ENCODE results near the gene ATP6V1F.

Gene ATP6V1F

DNA sequence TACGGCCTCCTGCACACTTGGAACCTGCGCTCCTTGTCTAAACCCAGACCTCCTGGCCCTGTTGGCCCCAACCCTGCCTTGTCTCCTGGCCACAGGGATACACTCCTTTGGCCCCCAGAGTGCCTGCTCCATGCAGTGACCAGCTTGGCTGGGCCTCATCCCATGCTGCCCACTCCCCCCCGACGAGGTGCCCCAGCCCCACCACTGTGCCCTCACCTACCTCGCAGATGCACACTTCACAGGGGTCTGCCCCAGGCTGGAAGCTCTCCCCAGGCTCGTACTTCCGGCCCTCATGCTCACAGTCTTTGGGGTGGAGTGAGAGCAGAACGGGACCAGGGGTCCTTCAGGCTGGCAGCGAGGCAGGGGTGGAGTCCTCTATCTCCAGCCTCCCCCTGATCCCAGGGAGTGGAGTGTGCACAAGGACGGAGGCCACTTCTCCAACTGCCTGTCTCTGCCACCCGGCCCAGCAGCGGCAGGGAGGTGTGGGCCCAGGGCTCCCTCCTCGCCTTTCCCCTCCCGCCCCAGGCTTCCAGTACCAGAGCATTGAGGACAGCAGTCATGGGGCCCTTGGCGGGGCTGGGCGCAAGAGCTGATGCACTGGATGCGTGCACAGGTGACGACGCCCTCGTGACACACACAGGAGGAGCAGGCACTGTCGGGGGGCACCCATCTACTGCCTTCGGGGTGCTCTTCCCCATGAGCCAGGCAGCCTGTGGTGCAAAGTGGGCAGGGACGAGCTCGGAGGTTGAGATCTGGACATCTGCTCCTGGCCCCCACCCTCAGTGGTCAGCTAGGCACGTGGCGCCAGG lies 22.1 kb downstream of the ATP6V1F start:
- no peak for DNase-seq

DNA sequence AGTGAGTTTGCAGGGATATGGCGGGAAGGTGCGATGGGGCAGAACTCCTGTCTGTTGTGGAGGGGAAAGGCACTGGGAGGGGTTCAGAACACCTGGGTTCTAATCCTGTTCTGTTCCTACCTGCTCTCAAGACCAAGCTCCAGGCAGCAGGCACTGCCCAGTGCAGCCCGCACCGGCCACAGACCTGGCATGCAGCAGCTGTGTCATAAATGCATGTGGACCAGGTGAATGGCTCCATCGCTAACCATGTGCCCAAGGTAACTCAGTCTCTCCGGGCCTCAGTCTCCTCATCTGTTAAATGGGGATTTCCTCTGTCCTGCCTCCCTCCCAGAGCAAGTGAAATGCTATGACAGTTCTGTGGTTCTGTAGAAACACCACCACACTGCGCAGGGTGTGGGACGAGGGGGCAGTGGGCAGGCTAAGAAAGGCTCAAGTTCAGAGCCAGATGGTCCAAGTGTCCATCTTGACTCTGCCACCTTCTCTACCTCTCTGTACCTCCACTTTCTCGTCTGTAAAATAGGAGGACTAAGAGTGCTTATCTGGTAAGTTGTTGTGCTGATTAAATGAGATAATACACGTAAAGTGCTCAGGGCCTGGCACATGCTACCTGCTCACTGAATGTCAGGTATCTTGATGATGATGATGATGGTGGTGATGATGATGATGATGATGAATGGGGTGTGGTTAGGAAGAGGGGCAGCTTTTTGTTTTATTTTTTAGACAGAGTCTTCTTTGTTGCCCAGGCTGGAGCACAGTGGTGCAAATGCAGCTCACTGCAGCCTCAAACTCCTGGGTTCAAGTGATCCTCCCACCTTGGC lies 22.9 kb downstream of the ATP6V1F start:
- DNase-seq = no peak

- no peak for DNase-seq
These were observed 23.9 kb downstream of the ATP6V1F start for GRCh38 chr7:128886391-128887168.

GRCh38 chr7:128887169-128888038 lies 24.7 kb downstream of the ATP6V1F start:
- no peak for DNase-seq

DNA sequence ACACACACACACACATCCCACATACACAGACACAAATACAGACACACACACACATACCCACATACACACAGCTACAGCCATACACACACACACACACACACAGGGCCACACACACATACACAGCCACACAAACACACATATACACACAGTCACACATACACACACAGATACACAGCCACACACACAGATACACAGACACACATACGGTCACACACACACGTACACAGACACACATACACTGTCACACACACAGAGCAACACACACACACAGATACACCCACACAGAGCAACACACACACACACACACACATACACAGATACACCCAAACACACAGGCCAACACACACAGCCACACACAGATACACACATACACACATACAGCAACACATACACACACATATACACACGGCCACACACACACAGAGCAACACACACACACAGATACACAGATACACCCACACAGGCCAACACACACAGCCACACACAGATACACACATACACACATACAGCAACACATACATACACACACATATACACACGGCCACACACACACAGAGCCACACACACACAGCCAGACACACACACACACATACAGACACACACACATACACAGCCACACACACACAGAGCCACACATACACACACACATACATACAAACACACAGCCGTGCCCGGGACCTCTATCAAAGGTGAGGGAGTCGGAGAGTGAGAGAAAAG lies 25.5 kb downstream of the ATP6V1F start:
- DNase-seq = no peak

GRCh38 chr7:128888756-128889095 lies 26.1 kb downstream of the ATP6V1F start:
- DNase-seq = no peak

- DNase-seq = no peak
These were observed 26.5 kb downstream of the ATP6V1F start for GRCh38 chr7:128889121-128889520.

DNA sequence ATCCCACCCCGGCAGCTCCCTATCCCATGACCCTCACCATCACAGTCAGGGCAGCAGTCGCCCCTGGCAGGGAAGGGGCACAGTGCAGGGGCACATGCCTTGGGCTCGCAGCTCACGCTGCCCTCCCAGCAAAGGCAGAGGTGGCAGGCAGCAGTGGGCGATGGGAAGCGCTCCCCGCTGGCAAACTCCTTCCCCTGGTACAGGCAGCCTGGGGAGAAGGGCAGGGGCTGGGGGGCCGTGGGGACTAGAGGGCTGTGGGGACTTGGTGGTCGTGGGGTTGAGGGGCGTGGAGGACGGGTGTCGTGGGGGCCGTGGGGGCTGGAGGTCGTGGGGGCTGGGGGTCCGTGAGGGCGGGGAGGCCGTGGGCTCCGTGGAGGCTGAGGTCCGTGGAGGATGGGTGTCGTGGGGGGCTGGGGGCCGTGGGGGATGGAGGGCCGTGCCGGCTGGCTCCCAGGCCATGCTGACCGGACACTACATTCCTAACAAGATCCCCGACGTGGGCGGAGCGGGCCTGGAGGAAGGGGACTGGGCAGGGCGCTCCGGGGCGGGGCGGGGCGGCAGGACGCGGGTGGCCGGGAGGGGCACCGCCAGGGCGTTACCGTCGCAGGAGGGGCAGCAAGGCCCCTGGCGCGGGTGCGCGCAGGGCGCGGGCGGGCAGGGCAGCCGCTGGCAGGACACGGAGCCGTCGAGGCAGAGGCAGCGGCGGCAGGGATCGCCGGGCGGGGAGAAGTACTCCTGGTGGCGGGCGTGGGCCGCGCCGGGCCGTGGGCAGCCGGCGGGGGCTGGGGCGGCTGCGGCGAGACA lies 27.9 kb downstream of the ATP6V1F start:
- DNase-seq = no peak

- DNase-seq = no peak
These were observed 28.7 kb downstream of the ATP6V1F start for GRCh38 chr7:128891110-128891941.

- no peak for DNase-seq
These were observed 29.2 kb downstream of the ATP6V1F start for GRCh38 chr7:128891942-128892269.

DNA sequence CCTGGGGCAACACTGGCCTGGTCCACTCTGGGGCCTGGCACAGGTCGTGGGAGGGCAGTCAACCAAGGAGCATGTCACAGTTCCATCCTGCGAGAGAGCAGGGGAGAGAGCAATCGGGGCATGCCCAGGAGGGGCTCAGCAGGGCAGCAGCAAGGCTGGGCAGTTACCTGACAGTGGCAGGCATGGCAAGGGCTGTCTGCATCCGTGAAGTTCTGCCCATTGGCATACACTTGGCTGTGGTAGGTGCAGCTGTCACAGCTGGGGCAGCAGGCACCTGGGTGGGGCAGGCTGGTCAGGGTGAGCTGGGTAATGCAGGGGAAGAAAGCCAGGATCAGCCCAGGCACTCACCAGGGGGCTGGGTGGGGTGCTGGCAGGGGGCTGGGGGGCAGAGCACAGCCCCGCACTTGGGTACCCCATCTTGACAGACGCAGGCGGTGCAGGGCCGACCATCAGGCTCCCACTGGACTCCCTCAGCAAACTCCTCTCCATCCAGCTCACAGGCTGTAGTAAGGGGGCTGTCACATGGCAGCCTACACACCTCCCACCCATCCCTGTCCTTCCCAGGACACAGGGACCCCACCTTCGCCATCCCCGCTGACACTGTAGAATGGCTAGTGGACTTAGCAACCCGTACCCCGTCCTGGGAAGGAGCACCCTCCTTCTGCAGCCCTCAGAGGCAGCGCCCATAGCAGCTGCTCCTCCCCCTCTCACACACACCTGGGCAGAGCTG lies 30.0 kb downstream of the ATP6V1F start:
- no peak for DNase-seq

- no peak for DNase-seq
These were observed 30.8 kb downstream of the ATP6V1F start for GRCh38 chr7:128893251-128894100.

- no peak for DNase-seq
These were observed 31.4 kb downstream of the ATP6V1F start for GRCh38 chr7:128894101-128894440.

- no peak for DNase-seq
These were observed 32.7 kb downstream of the ATP6V1F start for GRCh38 chr7:128895320-128895719.

GRCh38 chr7:128899392-128899791 lies 36.7 kb downstream of the ATP6V1F start:
- no peak for DNase-seq

DNA sequence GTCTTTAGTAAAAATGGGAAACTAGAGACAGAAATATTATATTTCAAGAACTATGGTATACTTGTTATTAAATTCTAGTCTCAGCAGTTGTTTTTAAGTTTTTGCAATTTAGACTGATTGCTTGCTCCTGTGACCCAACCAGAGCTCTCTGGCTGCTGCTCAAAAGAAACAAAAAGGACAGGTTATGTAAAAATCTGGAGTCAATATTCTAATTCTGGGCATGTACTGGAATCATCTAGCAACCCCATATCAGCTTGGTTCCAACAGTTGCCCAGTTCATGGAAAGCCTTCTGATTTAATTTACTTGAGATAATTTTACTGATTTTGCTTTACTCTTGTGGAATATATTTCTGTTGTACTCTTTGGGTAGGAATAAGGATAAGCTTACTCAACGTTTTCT lies 37.6 kb downstream of the ATP6V1F start:
- no peak for DNase-seq

DNA sequence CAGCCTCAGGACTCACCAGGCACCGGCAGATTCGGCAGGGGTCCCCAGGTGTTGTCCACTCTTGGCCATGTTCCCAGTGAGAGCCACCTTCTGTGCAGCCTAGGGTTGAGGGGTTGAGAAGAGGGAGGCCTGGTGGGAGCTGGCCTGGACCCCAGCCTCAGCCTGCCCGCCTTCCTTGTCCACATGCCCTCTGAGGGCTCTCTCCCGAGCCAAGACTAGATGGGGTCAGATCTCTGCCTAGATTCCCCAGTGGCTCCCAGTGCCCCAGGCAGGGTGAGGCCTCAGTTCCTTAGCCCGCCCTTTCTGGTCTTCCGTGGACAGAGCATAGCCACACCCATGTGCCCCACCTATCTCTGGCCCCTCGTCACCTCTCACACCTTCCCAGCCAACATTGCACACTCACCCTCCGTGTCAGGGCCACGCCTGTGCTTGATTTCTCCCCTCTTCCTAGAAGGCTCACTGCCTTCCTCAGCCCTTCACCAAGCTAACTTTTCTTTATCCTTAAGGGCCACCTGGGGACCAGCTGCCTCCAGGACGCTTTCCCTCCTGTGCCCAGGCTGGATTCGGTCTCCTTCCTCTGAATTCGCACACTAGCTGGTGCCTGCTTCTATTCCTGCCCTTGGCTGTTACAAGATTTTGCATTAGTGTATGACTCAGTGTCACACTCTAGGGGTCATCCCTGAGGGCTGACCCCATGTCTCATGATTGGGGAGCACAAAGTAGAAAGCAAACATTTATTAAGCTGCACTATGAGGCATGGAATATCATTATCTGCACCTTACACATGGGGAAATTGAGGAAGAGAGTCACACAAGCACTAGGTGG lies 40.3 kb downstream of the ATP6V1F start:
- no peak for DNase-seq

Measured in SIG-M5 (cell line).